Activated naive CD4-positive, alpha-beta T cell treated with Interleukin-2 at 50 U/mL for 16 hours (primary cell): Measurements from ENCODE around the gene OR1M1.
"Not testable (repeated sequence)": the region's sequence is repeated elsewhere in the genome, so short reads cannot be mapped to it uniquely, and the experiment has no call there.

Experiments
- DNase-seq: peaks from one replicate; pipeline ENCODE4 v3.0.0-alpha.2; 2020

Gene OR1M1

GRCh38 chr19:9086761-9087160, at the start of gene OR1M1:
TSS of gene OR1M1 (plus strand) at chr19:9087061. CDS start at chr19:9093245, 6,184 bp downstream.
- DNase-seq: no peak

GRCh38 chr19:9037400-9038062, 49.3 kb upstream of the OR1M1 start:
- DNase-seq: no peak

- no peak for DNase-seq
Measured at GRCh38 chr19:9039728-9040127, 47.1 kb upstream of the OR1M1 start.

GRCh38 chr19:9040131-9040530, 46.7 kb upstream of the OR1M1 start:
- DNase-seq: no peak

- DNase-seq: no peak
Measured at GRCh38 chr19:9041023-9041422, 45.8 kb upstream of the OR1M1 start.

GRCh38 chr19:9043524-9043923, 43.3 kb upstream of the OR1M1 start:
- DNase-seq: no peak

- no peak for DNase-seq
Measured at GRCh38 chr19:9044449-9044848, 42.4 kb upstream of the OR1M1 start.

- no peak for DNase-seq
Measured at GRCh38 chr19:9046694-9047093, 40.2 kb upstream of the OR1M1 start.

- no peak for DNase-seq
Measured at GRCh38 chr19:9052894-9053293, 34.0 kb upstream of the OR1M1 start.

- not testable (repeated sequence) for DNase-seq
Measured at GRCh38 chr19:9053674-9054073, 33.2 kb upstream of the OR1M1 start.

- no peak for DNase-seq
Measured at GRCh38 chr19:9054207-9054606, 32.7 kb upstream of the OR1M1 start.

GRCh38 chr19:9054765-9055164, 32.1 kb upstream of the OR1M1 start:
- DNase-seq: no peak

GRCh38 chr19:9056131-9056530, 30.7 kb upstream of the OR1M1 start:
- not testable (repeated sequence) for DNase-seq

- DNase-seq: no peak
Measured at GRCh38 chr19:9057505-9058258, 29.2 kb upstream of the OR1M1 start.

- DNase-seq: no peak
Measured at GRCh38 chr19:9058905-9059667, 27.8 kb upstream of the OR1M1 start.

GRCh38 chr19:9060564-9061340, 26.1 kb upstream of the OR1M1 start:
- no peak for DNase-seq

- DNase-seq: no peak
Measured at GRCh38 chr19:9061879-9062278, 25.0 kb upstream of the OR1M1 start.

- DNase-seq: no peak
Measured at GRCh38 chr19:9065457-9066014, 21.3 kb upstream of the OR1M1 start.

- DNase-seq: no peak
Measured at GRCh38 chr19:9070066-9070465, 16.8 kb upstream of the OR1M1 start.

GRCh38 chr19:9071720-9072119, 15.1 kb upstream of the OR1M1 start:
- not testable (repeated sequence) for DNase-seq

- DNase-seq: no peak
Measured at GRCh38 chr19:9073806-9074205, 13.1 kb upstream of the OR1M1 start.
